ENCODE measurements around the gene ERVFRD-1.

Gene ERVFRD-1

DNA sequence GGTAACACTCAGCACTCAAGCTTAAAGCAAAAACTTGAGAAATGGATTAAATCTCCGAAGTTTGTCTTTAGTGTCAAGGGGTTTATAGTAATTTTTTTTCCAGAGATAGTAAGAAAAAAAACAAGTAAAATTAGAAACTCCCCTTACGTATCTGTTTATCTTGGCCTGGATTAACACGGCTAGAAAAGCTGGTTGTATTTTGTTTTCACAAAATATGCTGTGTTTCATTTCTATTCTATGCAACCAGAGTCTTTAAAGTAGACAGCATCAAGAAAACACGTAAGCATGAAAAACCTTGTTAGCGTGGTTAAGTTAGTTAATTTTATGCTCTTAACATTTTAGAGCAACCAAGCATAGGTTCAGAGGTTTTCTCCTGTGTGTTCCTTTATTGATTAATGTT is 21.8 kb upstream of the ERVFRD-1 start:
- Histone ChIP-seq H4K20me1 (ENCODE audit: insufficient read depth, low read length) (peaks cover 5% of the 10 kb centered on the region; the same call in 1 of the 2 replicates), H3K27ac (ENCODE audit: low read length) (no peak overlapping the region), H3K9ac (ENCODE audit: low read length) (no peak overlapping the region), H3K9me2 (replicated peaks; ENCODE audit: insufficient read depth, low read length) (no peaks in the 10 kb centered on the region), H3K4me1 (ENCODE audit: low read length) (peaks cover 12% of the 10 kb centered on the region), H3K9me3 (replicated peaks; ENCODE audit: insufficient read depth, low read length) (no peaks in the 10 kb centered on the region), H3K4me2 (ENCODE audit: low read depth, low read length) (no peak overlapping the region), H3K36me3 (replicated peaks; ENCODE audit: insufficient read depth, low read length) (0 out of 2 replicates have a peak, but pooled peaks cover 7% of the 10 kb centered on the region), H3K79me2 (ENCODE audit: low read length) (peaks cover 43% of the 10 kb centered on the region), H3F3A (ENCODE audit: insufficient read depth, low read length) (no peaks in the 10 kb centered on the region), H3K27me3 (replicated peaks; ENCODE audit: insufficient read depth, low read length) (no peaks in the 10 kb centered on the region), H3K4me3 (ENCODE audit: low read length) (no peak overlapping the region), H2AFZ (ENCODE audit: low read length) (no peak overlapping the region)
- DNase-seq, result no peak
- TF ChIP-seq EZH2 (optimal IDR thresholded peaks at IDR 0.05; ENCODE audit: low read depth, low read length) (no peak), EZH2phosphoT487 (IDR thresholded peaks at IDR 0.05; ENCODE audit: low read length) (no peak)
- TF ChIP-seq, protein P1, sequence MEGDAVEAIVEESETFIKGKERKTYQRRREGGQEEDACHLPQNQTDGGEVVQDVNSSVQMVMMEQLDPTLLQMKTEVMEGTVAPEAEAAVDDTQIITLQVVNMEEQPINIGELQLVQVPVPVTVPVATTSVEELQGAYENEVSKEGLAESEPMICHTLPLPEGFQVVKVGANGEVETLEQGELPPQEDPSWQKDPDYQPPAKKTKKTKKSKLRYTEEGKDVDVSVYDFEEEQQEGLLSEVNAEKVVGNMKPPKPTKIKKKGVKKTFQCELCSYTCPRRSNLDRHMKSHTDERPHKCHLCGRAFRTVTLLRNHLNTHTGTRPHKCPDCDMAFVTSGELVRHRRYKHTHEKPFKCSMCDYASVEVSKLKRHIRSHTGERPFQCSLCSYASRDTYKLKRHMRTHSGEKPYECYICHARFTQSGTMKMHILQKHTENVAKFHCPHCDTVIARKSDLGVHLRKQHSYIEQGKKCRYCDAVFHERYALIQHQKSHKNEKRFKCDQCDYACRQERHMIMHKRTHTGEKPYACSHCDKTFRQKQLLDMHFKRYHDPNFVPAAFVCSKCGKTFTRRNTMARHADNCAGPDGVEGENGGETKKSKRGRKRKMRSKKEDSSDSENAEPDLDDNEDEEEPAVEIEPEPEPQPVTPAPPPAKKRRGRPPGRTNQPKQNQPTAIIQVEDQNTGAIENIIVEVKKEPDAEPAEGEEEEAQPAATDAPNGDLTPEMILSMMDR (IDR thresholded peaks at IDR 0.05; ENCODE audit: low read length), result no peak

DNA sequence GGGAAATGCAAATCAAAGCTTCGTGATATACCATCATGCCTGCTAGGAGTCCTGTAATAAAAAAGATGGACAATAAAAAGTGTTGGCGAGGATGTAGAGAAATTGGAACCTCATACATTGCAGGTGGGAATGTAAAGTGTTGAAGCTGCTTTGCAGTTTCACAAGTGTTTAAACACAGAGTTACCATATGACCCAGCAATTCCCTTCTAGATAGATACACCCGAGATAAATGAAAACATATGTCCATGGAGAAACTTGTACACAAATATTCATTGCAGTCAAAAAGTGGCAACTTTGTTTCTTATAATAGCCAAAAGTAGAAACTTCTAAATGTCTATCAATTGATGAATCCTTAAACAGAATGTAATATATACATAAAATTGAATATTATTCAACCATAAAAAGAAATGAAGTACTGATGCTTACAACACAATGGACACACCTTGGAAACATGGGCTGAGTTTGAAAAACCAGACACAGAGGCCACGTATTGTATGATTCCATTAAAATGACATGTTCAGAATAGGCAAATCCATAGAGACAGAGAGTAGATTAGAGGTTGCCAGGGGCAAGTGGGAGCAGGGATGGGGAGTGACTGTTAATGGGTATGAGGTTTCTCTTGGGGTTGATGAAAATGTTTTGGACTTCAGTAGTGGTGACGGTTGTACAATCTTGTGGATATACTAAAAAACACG is 20.8 kb upstream of the ERVFRD-1 start:
- no peak for DNase-seq
- H3K27ac ChIP-seq (ENCODE audit: low read length), result no peak overlapping the region
- H3K36me3 ChIP-seq (replicated peaks; ENCODE audit: insufficient read depth, low read length), result 0 out of 2 replicates have a peak, but pooled peaks cover 7% of the 10 kb centered on the region
- H3K4me3 ChIP-seq (ENCODE audit: low read length), result no peak overlapping the region
- no peaks in the 10 kb centered on the region for H3K27me3 ChIP-seq (replicated peaks; ENCODE audit: insufficient read depth, low read length)
- H4K20me1 ChIP-seq (ENCODE audit: insufficient read depth, low read length), result peaks cover 5% of the 10 kb centered on the region; the same call in 1 of the 2 replicates
- no peak overlapping the region for H3K4me2 ChIP-seq (ENCODE audit: low read depth, low read length)
- H3K79me2 ChIP-seq (ENCODE audit: low read length), result peaks cover 50% of the 10 kb centered on the region
- no peaks in the 10 kb centered on the region for H3K9me3 ChIP-seq (replicated peaks; ENCODE audit: insufficient read depth, low read length)
- H3K9ac ChIP-seq (ENCODE audit: low read length), result no peak overlapping the region
- no peak overlapping the region for H2AFZ ChIP-seq (ENCODE audit: low read length)
- TF ChIP-seq, protein P1 (IDR thresholded peaks at IDR 0.05; ENCODE audit: low read length), result no peak
- TF ChIP-seq EZH2 (optimal IDR thresholded peaks at IDR 0.05; ENCODE audit: low read depth, low read length), result no peak
- TF ChIP-seq EZH2phosphoT487 (IDR thresholded peaks at IDR 0.05; ENCODE audit: low read length), result no peak
- no peaks in the 10 kb centered on the region for H3F3A ChIP-seq (ENCODE audit: insufficient read depth, low read length)
- H3K4me1 ChIP-seq (ENCODE audit: low read length), result peaks cover 12% of the 10 kb centered on the region
- H3K9me2 ChIP-seq (replicated peaks; ENCODE audit: insufficient read depth, low read length), result no peaks in the 10 kb centered on the region

DNA sequence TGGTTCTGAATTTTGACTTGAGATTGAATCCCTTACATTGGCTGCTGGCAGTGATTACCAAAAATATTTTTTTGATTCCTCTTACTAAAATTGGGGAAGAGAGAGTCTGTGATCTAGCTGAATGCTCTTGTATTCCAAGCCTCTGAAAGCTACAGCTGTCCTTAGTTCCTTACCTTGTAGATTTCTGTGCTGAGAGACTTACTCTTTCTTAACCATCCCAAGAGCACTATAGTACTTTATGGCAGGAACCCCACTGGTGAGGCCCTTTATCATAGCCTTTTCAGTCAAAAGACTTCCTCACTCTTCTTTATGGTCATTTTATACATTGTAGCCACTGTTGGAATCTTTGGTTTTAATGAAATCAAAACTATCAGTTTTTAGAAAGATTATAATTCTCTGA is 19.1 kb upstream of the ERVFRD-1 start:
- no peak for TF ChIP-seq EZH2 (optimal IDR thresholded peaks at IDR 0.05; ENCODE audit: low read depth, low read length)
- TF ChIP-seq, protein P1 (IDR thresholded peaks at IDR 0.05; ENCODE audit: low read length), result no peak
- TF ChIP-seq EZH2phosphoT487 (IDR thresholded peaks at IDR 0.05; ENCODE audit: low read length), result no peak
- Histone ChIP-seq H3K4me2 (ENCODE audit: low read depth, low read length) (no peak overlapping the region), H3K27ac (ENCODE audit: low read length) (no peak overlapping the region), H3K36me3 (replicated peaks; ENCODE audit: insufficient read depth, low read length) (0 out of 2 replicates have a peak, but pooled peaks cover 7% of the 10 kb centered on the region), H3K4me1 (ENCODE audit: low read length) (peaks cover 12% of the 10 kb centered on the region), H3K27me3 (replicated peaks; ENCODE audit: insufficient read depth, low read length) (no peaks in the 10 kb centered on the region), H3K9me3 (replicated peaks; ENCODE audit: insufficient read depth, low read length) (no peaks in the 10 kb centered on the region), H3K79me2 (ENCODE audit: low read length) (peaks cover 63% of the 10 kb centered on the region), H3F3A (ENCODE audit: insufficient read depth, low read length) (no peaks in the 10 kb centered on the region), H4K20me1 (ENCODE audit: insufficient read depth, low read length) (peaks cover 5% of the 10 kb centered on the region; the same call in 1 of the 2 replicates), H3K9me2 (replicated peaks; ENCODE audit: insufficient read depth, low read length) (no peaks in the 10 kb centered on the region), H2AFZ (ENCODE audit: low read length) (no peak overlapping the region), H3K9ac (ENCODE audit: low read length) (no peak overlapping the region), H3K4me3 (ENCODE audit: low read length) (no peak overlapping the region)
- DNase-seq, result no peak

Measured in MM.1S (cell line).